ENCODE results near the gene SIL1.

GRCh38 chr5:139120521-139120920 lies 77.6 kb downstream of the SIL1 start:
- TF ChIP-seq MED1 (CRISPR knock-in tag; IDR thresholded peaks at IDR 0.05) (no peak), NFKB2 (CRISPR knock-in tag; IDR thresholded peaks at IDR 0.05; ENCODE audit: borderline replicate concordance) (no peak)
- TF ChIP-seq, protein P1, sequence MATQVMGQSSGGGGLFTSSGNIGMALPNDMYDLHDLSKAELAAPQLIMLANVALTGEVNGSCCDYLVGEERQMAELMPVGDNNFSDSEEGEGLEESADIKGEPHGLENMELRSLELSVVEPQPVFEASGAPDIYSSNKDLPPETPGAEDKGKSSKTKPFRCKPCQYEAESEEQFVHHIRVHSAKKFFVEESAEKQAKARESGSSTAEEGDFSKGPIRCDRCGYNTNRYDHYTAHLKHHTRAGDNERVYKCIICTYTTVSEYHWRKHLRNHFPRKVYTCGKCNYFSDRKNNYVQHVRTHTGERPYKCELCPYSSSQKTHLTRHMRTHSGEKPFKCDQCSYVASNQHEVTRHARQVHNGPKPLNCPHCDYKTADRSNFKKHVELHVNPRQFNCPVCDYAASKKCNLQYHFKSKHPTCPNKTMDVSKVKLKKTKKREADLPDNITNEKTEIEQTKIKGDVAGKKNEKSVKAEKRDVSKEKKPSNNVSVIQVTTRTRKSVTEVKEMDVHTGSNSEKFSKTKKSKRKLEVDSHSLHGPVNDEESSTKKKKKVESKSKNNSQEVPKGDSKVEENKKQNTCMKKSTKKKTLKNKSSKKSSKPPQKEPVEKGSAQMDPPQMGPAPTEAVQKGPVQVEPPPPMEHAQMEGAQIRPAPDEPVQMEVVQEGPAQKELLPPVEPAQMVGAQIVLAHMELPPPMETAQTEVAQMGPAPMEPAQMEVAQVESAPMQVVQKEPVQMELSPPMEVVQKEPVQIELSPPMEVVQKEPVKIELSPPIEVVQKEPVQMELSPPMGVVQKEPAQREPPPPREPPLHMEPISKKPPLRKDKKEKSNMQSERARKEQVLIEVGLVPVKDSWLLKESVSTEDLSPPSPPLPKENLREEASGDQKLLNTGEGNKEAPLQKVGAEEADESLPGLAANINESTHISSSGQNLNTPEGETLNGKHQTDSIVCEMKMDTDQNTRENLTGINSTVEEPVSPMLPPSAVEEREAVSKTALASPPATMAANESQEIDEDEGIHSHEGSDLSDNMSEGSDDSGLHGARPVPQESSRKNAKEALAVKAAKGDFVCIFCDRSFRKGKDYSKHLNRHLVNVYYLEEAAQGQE (IDR thresholded peaks at IDR 0.05; ENCODE audit: borderline replicate concordance in 1 of 2, low read depth in 1 of 2, low read length in 2 of 2) = no peak
- TF ChIP-seq, protein P2, sequence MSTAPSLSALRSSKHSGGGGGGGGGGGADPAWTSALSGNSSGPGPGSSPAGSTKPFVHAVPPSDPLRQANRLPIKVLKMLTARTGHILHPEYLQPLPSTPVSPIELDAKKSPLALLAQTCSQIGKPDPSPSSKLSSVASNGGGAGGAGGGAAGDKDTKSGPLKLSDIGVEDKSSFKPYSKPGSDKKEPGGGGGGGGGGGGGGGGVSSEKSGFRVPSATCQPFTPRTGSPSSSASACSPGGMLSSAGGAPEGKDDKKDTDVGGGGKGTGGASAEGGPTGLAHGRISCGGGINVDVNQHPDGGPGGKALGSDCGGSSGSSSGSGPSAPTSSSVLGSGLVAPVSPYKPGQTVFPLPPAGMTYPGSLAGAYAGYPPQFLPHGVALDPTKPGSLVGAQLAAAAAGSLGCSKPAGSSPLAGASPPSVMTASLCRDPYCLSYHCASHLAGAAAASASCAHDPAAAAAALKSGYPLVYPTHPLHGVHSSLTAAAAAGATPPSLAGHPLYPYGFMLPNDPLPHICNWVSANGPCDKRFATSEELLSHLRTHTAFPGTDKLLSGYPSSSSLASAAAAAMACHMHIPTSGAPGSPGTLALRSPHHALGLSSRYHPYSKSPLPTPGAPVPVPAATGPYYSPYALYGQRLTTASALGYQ (CRISPR knock-in tag; IDR thresholded peaks at IDR 0.05) = no peak
